Osteoblast (primary cell): ENCODE data around the gene OBSCN. TPM values are rescaled to one million over a fixed set of nuclear protein-coding genes. Genes with fewer than 3 reads are reported as not detected.
A peak's percentile ranks its signal among the peaks of the same experiment; 100 is the strongest.

Experiments
- DNase-seq: peaks from one replicate; pipeline ENCODE4 v3.0.0; 2011; ENCODE audit warnings: low spot score, mixed read lengths; ENCODE audit not compliant: insufficient read length; ENCODE audit errors: missing footprints
- H2AFZ ChIP-seq: 2 replicates; pipeline ENCODE4 v1.6.0; 2011; ENCODE audit warnings: mild to moderate bottlenecking, low read length
- H3K27ac ChIP-seq: 2 replicates; pipeline ENCODE4 v1.5.1; 2011; ENCODE audit warnings: mild to moderate bottlenecking, low read depth, low read length, moderate library complexity
- H3K27me3 ChIP-seq: 2 replicates; pipeline ENCODE4 v1.6.0; 2012; ENCODE audit warnings: mild to moderate bottlenecking, control low read depth, inconsistent platforms, low read length, moderate library complexity; ENCODE audit not compliant: insufficient read depth
- H3K36me3 ChIP-seq: 2 replicates; pipeline ENCODE4 v1.5.1; 2011; ENCODE audit warnings: mild to moderate bottlenecking, low read length, control low read depth, moderate library complexity; ENCODE audit not compliant: insufficient read depth
- H3K4me1 ChIP-seq: 2 replicates; pipeline ENCODE4 v1.5.1; 2011; ENCODE audit warnings: mild to moderate bottlenecking, low read length, control low read depth, moderate library complexity; ENCODE audit not compliant: insufficient read depth
- H3K4me2 ChIP-seq: 2 replicates; pipeline ENCODE4 v1.6.0; 2011; ENCODE audit warnings: mild to moderate bottlenecking, low read length; ENCODE audit not compliant: insufficient read depth
- H3K4me3 ChIP-seq: fragments of 200-600 bp; sonication (generic); 3 replicates; pipeline ENCODE4 v1.5.1; 2012; ENCODE audit warnings: mild to moderate bottlenecking, low read length, inconsistent platforms; ENCODE audit not compliant: insufficient read depth
- H3K79me2 ChIP-seq: 2 replicates; pipeline ENCODE4 v1.6.0; 2012; ENCODE audit warnings: mild to moderate bottlenecking, low read length, control low read depth, inconsistent platforms; ENCODE audit not compliant: insufficient read depth
- H3K9me3 ChIP-seq: 2 replicates; pipeline ENCODE4 v1.5.1; 2011; ENCODE audit warnings: low read depth, low read length, control low read depth
- H4K20me1 ChIP-seq: 2 replicates; pipeline ENCODE4 v1.6.0; 2012; ENCODE audit warnings: mild to moderate bottlenecking, low read length, control low read depth; ENCODE audit not compliant: insufficient read depth
- CTCF ChIP-seq: IDR thresholded peaks from 2 replicates; pipeline ENCODE4 v1.5.1; 2011; ENCODE audit warnings: mild to moderate bottlenecking, low read depth, low read length, moderate library complexity; ENCODE audit errors: extremely low read depth
- total RNA-seq: library from RNA; depleted of rRNA; stranded (reverse); fragments of >200 nt; gene quantifications from 2 replicates; pipeline ENCODE4 v1.2.3, GENCODE V29; 2012

The OBSCN gene
- total RNA-seq, 1 donor, result 2.9 TPM

GRCh38 chr1:228210076-228210651 lies 2.3 kb downstream of the OBSCN start:
- Histone ChIP-seq H2AFZ (no peak overlapping the region), H3K36me3 (no peaks in the 10 kb centered on the region), H3K27ac (no peak overlapping the region), H3K4me2 (no peak overlapping the region), H3K79me2 (no peaks in the 10 kb centered on the region), H3K9me3 (no peaks in the 10 kb centered on the region), H4K20me1 (no peaks in the 10 kb centered on the region), H3K27me3 (peaks cover 6% of the 10 kb centered on the region), H3K4me3 (no peak overlapping the region), H3K4me1 (no peaks in the 10 kb centered on the region)
- peak; percentile 92 for DNase-seq
- no peak for TF ChIP-seq CTCF

- Histone ChIP-seq H3K79me2 (no peaks in the 10 kb centered on the region), H2AFZ (no peak overlapping the region)
Observed at GRCh38 chr1:228210712-228211530, 3.1 kb downstream of the OBSCN start.

GRCh38 chr1:228211531-228212414 lies 3.9 kb downstream of the OBSCN start:
- Histone ChIP-seq H3K27me3 (peaks cover 6% of the 10 kb centered on the region), H3K27ac (no peak overlapping the region), H3K4me3 (no peak overlapping the region), H4K20me1 (no peaks in the 10 kb centered on the region), H2AFZ (no peak overlapping the region), H3K9me3 (no peaks in the 10 kb centered on the region), H3K4me2 (no peak overlapping the region), H3K4me1 (no peaks in the 10 kb centered on the region), H3K79me2 (no peaks in the 10 kb centered on the region), H3K36me3 (no peaks in the 10 kb centered on the region)
- TF ChIP-seq CTCF, result no peak
- DNase-seq, result peak; percentile 73

More at GRCh38 chr1:228210712-228211530, 3.1 kb downstream of the OBSCN start:
- H3K9me3 ChIP-seq, result no peaks in the 10 kb centered on the region
- no peak overlapping the region for H3K27ac ChIP-seq
- no peak overlapping the region for H3K4me2 ChIP-seq
- no peak for TF ChIP-seq CTCF
- H3K27me3 ChIP-seq, result peaks cover 6% of the 10 kb centered on the region
- no peaks in the 10 kb centered on the region for H3K4me1 ChIP-seq
- H3K36me3 ChIP-seq, result no peaks in the 10 kb centered on the region
- no peaks in the 10 kb centered on the region for H4K20me1 ChIP-seq
- peak; percentile 90 for DNase-seq
- H3K4me3 ChIP-seq, result no peak overlapping the region
